A673 (cell line): ENCODE measurements around the gene C10orf90. TPM values are rescaled to one million over a fixed set of nuclear protein-coding genes. Genes with fewer than 3 reads are reported as not detected.

Experiments used
- BruUV-seq: library from RNA; stranded (reverse); fragments of 400-500 nt; replicated peaks from 2 replicates; lab custom pipeline; 2021; lab: Mats Ljungman, UMichigan
- CTCF ChIA-PET: fragments of 300-600 bp; sonication (Branson Sonifier 250); formaldehyde crosslinking; loops from one replicate; lab custom pipeline; 2022; ENCODE audit warnings: antibody characterized with exemption; lab: Charles Lee
- POLR2A ChIA-PET: fragments of 300-600 bp; sonication (Branson Sonifier 250); formaldehyde crosslinking; loops from one replicate; lab custom pipeline; 2022; ENCODE audit warnings: antibody characterized with exemption; ENCODE audit not compliant: low non-redundant PET; lab: Charles Lee
- DNase-seq: peaks from one replicate; pipeline ENCODE4 v3.0.0-alpha.2; 2015; ENCODE audit warnings: low spot score
- H3K27ac ChIP-seq: fragments of 200-600 bp; sonication (generic); 2 replicates; pipeline ENCODE4 v1.5.1; 2016; ENCODE audit warnings: mixed run types, low read depth, mild to moderate bottlenecking, mixed read lengths, antibody characterized with exemption, low read length; ENCODE audit not compliant: poor library complexity, severe bottlenecking
- H3K27me3 ChIP-seq: fragments of 200-600 bp; sonication (generic); replicated peaks from 2 replicates; pipeline ENCODE4 v1.6.1; 2017; ENCODE audit warnings: mixed run types, low read depth, mild to moderate bottlenecking, mixed read lengths, antibody characterized with exemption, low read length; ENCODE audit not compliant: insufficient read depth, poor library complexity
- H3K36me3 ChIP-seq: fragments of 200-600 bp; sonication (generic); 2 replicates; pipeline ENCODE4 v1.6.1; 2016; ENCODE audit warnings: mixed run types, mild to moderate bottlenecking, mixed read lengths, antibody characterized with exemption, low read length; ENCODE audit not compliant: insufficient read depth, poor library complexity, severe bottlenecking
- H3K4me1 ChIP-seq: fragments of 200-600 bp; sonication (generic); 2 replicates; pipeline ENCODE4 v1.6.1; 2017; ENCODE audit warnings: mixed run types, mild to moderate bottlenecking, mixed read lengths, antibody characterized with exemption, low read length; ENCODE audit not compliant: insufficient read depth, poor library complexity, severe bottlenecking
- H3K4me3 ChIP-seq: fragments of 200-600 bp; sonication (generic); 2 replicates; pipeline ENCODE4 v1.5.1; 2016; ENCODE audit warnings: low read depth, mixed run types, mild to moderate bottlenecking, mixed read lengths, low read length; ENCODE audit not compliant: poor library complexity, severe bottlenecking
- H3K9me3 ChIP-seq: fragments of 200-600 bp; sonication (generic); 2 replicates; pipeline ENCODE4 v1.6.1; 2016; ENCODE audit warnings: mixed run types, low read depth, mild to moderate bottlenecking, mixed read lengths, antibody characterized with exemption, low read length; ENCODE audit not compliant: poor library complexity, severe bottlenecking
- EZH2 ChIP-seq: fragments of 200-600 bp; sonication (generic); IDR thresholded peaks from 2 replicates; pipeline ENCODE4 v1.6.1; 2017; ENCODE audit warnings: borderline replicate concordance, low read depth, mild to moderate bottlenecking, mixed read lengths, antibody characterized with exemption, low read length; ENCODE audit not compliant: poor library complexity, severe bottlenecking
- intact Hi-C: fragments of 100-400 bp; cut with micrococcal nuclease; formaldehyde crosslinking; loops from one replicate; pipeline ENCODE4 v1.10.0; 2022; ENCODE audit not compliant: unreplicated experiment
- total RNA-seq: library from RNA; stranded (reverse); gene quantifications from 2 replicates; pipeline ENCODE4 v1.2.3, GENCODE V29; 2021
- TF ChIP-seq, protein P1 (sequence below): fragments of 300-800, 200-600 bp; sonication (generic); conservative IDR thresholded peaks from 2 replicates; pipeline ENCODE4 v1.5.1; 2017; ENCODE audit warnings: low read depth, mild to moderate bottlenecking, antibody characterized with exemption, low read length, moderate library complexity, mixed read lengths

C10orf90 gene
- total RNA-seq, 1 experiment from 2014 or later: not detected

DNA sequence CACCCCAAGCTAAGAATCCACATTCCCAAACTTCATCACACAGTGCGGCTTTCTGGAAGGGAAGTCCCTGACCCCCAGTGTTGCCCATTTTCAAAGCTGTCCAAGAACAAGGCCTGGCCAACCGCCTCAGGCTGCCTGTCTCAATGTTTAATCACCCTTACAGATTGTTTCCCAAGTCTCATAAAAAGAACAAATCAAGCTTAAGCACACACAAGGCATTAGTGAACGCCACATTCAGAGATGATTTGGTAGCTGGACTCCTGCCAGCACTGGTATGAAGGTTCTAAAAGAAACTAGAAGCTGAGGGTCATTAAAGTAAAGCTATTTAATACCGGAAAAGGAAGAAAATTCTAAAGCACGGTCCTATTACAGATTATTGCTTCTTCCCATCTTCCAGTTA, 35.6 kb downstream of the C10orf90 start:
- Histone ChIP-seq H3K9me3 (no peaks in the 10 kb centered on the region), H3K4me1 (peaks cover 16% of the 10 kb centered on the region), H3K36me3 (no peaks in the 10 kb centered on the region), H3K27me3 (no peaks in the 10 kb centered on the region), H3K27ac (peak overlapping the region; percentile 7), H3K4me3 (no peak overlapping the region)
- POLR2A ChIA-PET: no interaction called here
- no peak for TF ChIP-seq EZH2
- TF ChIP-seq, protein P1, sequence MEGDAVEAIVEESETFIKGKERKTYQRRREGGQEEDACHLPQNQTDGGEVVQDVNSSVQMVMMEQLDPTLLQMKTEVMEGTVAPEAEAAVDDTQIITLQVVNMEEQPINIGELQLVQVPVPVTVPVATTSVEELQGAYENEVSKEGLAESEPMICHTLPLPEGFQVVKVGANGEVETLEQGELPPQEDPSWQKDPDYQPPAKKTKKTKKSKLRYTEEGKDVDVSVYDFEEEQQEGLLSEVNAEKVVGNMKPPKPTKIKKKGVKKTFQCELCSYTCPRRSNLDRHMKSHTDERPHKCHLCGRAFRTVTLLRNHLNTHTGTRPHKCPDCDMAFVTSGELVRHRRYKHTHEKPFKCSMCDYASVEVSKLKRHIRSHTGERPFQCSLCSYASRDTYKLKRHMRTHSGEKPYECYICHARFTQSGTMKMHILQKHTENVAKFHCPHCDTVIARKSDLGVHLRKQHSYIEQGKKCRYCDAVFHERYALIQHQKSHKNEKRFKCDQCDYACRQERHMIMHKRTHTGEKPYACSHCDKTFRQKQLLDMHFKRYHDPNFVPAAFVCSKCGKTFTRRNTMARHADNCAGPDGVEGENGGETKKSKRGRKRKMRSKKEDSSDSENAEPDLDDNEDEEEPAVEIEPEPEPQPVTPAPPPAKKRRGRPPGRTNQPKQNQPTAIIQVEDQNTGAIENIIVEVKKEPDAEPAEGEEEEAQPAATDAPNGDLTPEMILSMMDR: no peak
- intact Hi-C loops: no loop called here
- no TSS peak for BruUV-seq
- DNase-seq: peak; percentile 84
- CTCF ChIA-PET: interaction anchor here (0.5 kb wide), 1 partner anchor 36 kb away, joined by 3 read pairs; no protein-coding TSS in a partner anchor

DNA sequence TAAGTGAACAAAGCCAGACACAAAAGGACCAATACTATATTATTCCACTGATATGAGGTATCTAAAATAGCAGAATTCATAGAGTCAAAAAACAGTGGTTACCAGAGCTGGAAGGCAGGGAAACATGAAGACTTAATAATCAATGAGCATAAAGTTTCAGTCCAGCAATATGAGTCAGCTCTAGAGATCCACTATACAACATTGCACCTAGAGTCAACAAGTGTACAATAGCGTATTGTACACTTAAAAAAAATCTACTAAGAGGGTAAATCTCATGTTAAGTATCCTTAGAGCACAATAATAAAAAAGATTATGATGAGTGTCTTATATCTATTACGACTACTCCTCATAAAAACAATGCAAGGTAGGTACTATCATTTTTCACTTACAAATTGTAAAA, 36.1 kb downstream of the C10orf90 start:
- BruUV-seq: no TSS peak
- DNase-seq: no peak
- intact Hi-C loops: no loop called here
- Histone ChIP-seq H3K4me1 (peaks cover 16% of the 10 kb centered on the region), H3K9me3 (no peaks in the 10 kb centered on the region), H3K27me3 (no peaks in the 10 kb centered on the region), H3K36me3 (no peaks in the 10 kb centered on the region), H3K27ac (no peak overlapping the region), H3K4me3 (no peak overlapping the region)
- CTCF ChIA-PET: no interaction called here
- TF ChIP-seq, protein P1: no peak
- no peak for TF ChIP-seq EZH2
- POLR2A ChIA-PET: no interaction called here

DNA sequence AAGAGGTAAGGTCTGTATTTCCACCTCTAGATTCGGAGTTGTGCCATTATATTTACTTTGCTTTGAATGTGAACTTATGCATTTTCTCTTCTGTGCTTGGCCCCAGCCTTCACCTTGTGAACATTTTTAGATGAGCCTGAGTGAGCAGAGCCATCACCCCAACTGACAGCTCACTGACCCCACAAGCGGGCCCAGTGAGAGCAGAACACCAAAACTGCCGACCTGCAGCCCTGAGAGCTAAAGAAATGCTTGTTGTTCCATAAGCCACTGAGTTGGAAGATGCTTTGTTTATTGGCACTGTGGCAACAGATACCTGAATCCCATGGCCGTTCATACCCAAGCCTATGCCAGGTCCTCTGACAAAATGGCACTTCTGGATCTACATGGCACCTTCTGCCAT, 37.8 kb downstream of the C10orf90 start:
- Histone ChIP-seq H3K4me3 (no peak overlapping the region), H3K27ac (no peak overlapping the region), H3K27me3 (no peaks in the 10 kb centered on the region), H3K4me1 (peaks cover 16% of the 10 kb centered on the region), H3K9me3 (no peaks in the 10 kb centered on the region), H3K36me3 (no peaks in the 10 kb centered on the region)
- BruUV-seq: no TSS peak
- no peak for DNase-seq
- ChIA-PET CTCF (no interaction called here), POLR2A (no interaction called here)
- intact Hi-C loops: no loop called here
- no peak for TF ChIP-seq EZH2
- TF ChIP-seq, protein P1: no peak
